ENCODE results near the gene MUL1.

The MUL1 gene, protein sequence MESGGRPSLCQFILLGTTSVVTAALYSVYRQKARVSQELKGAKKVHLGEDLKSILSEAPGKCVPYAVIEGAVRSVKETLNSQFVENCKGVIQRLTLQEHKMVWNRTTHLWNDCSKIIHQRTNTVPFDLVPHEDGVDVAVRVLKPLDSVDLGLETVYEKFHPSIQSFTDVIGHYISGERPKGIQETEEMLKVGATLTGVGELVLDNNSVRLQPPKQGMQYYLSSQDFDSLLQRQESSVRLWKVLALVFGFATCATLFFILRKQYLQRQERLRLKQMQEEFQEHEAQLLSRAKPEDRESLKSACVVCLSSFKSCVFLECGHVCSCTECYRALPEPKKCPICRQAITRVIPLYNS

DNA sequence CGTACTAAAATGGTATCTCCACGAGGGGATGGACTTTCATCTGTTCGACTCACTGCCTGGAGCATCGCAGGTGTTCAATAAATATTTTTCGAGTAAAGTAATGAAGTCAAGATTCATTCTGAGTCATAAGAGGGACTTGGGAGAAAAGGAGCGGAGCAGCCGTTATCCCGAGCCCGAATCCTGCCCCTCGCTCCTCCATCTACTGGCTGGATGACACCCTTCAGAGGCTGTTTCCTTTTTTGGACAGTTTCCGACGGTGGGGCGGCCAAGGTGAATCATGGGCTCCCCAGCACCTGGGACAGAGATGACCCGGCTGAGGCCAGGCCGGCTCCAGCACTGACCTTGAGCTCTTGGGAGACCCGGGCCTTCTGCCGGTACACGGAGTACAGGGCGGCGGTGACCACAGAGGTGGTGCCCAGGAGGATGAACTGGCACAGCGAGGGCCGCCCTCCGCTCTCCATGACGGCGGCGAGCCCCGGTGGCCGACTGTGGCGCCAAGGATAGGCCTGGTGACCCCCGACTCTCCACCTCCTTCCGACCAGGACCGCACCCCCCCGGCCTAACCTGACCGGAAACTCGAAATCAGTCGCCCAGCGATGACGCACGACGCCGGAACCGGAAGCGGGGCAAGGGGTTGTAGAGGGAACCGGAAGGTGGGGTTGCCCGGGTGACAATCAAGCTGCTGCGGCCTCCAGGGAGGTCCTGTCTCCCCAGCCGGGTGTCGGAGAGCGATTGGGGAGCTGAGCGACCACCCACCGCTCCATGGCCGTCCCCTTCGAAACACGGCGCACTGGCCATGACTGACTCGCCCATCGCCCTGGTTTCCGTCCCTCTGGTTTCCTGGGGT, at the start of gene MUL1:
MUL1 (minus strand) TSS at position 588 of the 847 bp plus-strand sequence; CDS start at position 461, 127 bp downstream.
- in situ Hi-C loops (cut with MboI; ENCODE audit: low sequenced_read_pairs), result no loop called here

DNA sequence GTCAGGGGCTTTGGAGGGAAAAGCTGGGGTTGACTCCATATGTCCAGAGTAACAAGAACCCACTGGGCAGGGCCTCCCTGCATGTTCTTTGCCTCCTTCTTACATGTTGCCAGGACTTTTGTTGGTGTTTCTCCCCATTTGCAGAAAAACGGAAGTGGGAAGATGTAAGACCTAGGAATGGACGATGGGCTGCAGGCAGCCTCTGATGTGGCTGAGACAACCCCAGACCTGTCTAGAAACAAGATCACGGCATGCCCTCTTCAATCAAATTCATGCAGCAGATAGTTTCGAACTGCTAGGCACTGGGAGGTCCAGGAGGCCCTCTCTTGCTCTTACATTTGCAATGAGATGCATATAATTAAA, 47.8 kb upstream of the MUL1 start:
- in situ Hi-C loops (cut with MboI; ENCODE audit: low sequenced_read_pairs), result no loop called here

DNA sequence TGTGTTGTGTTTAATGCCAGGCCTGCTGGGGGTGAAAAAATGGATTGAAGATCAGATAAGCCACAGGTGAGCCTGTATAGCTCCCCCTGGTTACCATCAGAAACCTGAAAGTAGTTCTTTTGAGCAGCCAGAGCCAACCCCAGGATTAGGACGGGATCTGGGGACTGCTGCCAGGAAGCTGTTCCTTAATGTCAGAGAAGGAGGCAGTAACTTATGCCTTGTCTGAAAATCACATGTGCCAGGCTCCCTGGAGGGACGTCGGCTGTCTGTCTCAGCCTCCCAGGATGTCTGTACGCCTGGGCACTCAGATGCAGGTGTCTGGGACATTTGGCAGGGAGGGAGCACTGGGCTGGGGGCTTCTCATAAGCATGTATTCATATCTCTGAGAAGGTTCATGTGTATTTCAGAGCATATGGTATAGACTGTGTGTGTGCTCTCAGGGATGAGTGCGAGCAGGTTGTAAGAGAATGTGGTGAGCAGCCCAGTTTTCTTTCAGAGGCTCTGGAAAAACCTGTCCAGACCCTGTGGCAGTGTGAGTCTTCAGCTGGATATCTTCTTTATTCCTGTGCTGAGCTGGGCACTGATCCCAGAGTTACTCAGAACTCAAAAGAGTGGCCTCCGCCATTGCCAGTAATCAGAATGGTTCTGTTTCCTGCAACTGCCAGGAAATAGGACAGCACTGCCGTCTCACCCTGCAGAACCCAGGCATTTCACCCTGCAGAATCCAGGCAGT, 47.2 kb upstream of the MUL1 start:
- in situ Hi-C loops (cut with MboI; ENCODE audit: low sequenced_read_pairs), result no loop called here

DNA sequence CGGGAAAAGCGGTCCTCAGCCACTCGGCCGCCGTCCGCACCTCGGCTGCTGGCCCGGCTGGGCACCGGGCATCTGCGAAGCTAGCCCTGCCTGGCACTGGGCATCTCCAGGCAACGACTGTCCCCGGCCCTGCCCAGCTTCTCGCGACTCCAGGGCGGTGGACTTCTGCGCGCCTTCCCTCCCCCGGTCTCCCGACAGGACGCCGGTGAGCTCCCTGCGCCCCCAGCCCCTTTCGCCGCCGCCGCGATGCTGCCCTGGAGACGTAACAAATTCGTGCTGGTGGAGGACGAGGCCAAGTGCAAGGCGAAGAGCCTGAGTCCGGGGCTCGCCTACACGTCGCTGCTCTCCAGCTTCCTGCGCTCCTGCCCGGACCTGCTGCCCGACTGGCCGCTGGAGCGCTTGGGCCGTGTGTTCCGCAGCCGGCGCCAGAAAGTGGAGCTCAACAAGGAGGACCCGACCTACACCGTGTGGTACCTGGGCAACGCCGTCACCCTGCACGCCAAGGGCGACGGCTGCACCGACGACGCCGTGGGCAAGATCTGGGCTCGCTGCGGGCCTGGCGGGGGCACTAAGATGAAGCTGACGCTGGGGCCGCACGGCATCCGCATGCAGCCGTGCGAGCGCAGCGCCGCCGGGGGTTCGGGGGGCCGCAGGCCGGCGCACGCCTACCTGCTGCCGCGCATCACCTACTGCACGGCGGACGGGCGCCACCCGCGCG, 44.9 kb upstream of the MUL1 start:
- in situ Hi-C loops (cut with MboI; ENCODE audit: low sequenced_read_pairs), result no loop called here

DNA sequence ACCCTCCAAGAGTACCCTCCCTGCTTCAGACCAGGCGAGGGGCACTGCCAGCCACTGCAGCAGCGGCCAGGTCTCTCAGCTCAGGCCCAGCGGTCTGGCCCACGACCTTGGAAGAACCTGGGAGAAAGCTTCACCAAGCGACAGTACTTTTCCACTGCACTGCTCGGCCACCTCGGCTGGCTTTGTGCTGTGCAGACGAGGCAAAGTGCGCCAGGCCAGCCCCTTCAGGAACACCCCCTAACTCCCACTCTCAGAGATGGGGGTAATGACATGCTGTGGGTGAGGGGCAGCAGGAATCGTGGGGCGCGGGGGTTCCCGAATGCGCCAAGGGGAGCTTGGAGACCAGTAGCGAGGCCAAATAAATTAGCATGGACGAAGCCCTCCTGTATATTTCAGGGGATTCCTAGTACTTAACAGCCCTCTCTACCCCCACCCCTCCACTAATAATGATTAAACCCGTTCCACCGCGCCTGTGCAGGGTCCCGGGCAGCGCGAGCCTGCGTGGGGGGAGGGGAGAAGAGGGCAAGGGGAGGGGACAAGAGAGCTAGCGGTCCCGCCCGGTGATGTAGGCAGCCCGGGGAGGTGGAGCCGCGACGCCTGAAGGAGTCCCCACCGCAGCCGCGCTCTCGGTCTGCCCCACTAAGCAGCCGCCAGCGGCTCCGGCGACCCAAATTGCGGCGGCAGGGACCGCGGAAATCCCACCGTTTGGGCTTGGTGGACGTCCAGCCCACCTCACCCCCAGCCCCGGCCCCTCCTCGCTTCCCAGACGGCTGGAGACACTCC, 44.2 kb upstream of the MUL1 start, which contains the start of gene FAM43B:
FAM43B (plus strand) TSS at position 629 of the 783 bp plus-strand sequence. CDS start 401 bp downstream, outside the sequence.
- in situ Hi-C loops (cut with MboI; ENCODE audit: low sequenced_read_pairs), result no loop called here

DNA sequence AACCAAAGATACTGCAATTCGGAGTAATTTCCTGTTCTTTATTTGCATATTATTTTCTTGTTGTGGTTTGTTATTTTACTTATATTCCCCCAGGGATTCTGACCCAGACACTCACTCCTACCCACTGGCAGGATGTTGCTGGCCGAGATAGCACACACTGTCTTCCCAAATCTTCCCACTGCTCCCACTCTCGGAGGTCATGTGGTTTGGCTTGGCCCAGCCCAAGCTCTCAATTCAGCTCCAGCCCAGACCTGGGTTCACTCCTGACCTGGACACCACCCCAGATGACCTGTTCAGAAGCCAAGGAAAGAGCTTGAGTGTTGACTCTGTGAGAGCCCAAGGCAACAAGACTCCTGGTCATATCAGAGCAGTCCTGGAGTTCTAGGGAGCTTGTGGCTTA, 43.2 kb upstream of the MUL1 start:
- in situ Hi-C loops (cut with MboI; ENCODE audit: low sequenced_read_pairs), result no loop called here

DNA sequence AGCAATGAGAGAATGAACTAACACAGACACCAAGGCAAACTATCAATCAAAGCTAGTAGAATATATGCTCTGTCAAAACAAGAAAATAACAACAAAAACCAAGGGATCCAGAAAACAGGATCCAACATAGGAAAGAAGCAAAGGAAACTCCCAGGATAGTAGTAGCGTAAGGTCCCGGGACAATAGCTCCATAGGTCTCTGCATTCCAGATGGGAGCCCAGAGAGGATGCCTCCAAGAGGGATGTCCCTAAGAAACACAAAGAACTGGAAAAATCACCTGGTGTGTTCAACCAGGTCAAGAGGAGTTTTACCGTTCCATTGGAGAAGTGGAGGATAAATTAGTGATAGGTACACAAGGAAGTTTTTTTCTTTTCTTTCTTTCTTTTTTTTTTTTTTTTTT, 38.7 kb upstream of the MUL1 start:
- in situ Hi-C loops (cut with MboI; ENCODE audit: low sequenced_read_pairs), result no loop called here

DNA sequence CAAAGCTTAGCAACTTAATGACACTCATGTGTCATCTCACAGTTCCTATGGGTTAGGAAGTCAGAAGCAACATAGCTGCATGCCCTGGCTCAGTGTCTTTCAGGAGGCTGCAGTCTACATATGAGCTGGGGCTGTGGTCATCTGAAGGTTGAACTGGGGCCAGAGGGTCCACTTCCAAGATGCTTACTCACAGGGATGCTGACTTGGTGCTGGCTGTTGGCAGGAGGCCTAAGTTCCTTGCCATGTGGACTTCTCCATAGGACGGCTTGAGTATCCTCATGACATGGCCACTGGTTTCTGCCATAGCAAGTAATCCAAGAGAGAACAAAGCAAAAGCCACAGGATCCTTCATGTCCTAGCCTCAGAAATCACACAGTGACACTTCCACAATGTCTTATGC, 32.3 kb upstream of the MUL1 start:
- in situ Hi-C loops (cut with MboI; ENCODE audit: low sequenced_read_pairs), result no loop called here

DNA sequence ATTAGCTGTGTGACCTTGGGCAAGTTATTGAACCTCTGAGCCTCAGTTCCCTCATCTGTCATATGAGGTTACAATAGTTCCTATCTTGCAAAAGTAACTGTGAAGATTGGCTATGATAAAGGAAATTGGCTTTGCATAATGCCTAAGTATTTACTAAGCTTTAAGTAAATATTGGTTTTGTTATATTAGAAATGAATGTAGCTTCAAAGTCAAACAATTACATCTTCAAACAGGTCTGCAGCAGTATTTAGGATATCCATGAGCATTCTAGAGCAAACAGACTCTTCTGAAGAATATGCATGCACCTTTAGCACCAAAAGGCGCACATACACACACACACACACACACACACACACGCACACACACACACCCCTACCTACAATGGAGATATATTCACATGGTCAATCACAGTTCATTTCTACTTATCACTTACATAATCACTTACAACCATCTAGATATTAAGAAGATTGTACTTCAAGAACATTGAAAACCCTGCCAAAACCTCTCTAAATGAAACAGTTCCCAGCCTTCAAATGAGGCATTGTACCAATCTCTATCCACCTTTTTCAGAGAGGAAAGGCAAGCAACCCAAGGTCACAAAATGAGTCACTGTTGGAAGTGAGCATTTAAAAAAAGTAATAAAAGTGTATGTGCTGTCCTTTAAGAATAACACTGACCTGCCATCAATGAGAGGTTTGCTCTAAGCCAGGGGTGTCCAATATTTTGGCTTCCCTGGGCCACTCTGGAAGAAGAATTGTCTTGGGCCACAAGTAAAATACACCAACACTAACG, 31.0 kb upstream of the MUL1 start:
- in situ Hi-C loops (cut with MboI; ENCODE audit: low sequenced_read_pairs), result no loop called here

DNA sequence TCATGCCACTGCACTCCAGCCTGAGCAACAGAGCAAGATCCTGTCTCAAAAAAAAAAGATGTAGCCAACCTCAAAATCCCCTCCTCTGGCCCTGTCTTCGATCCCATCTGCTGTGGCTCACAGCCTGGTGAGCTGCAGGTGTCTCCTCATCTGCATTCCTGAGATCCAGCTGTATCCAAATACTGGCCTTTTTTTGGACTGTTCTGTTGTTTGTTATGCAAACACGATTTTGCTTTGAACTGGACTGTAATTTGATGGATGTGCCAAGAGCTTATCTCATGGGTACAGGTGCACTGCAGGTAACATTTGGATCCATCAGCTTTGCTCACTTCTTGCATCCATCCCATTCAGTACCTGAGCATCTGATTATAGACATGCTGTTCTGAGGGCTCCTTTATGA, 30.3 kb upstream of the MUL1 start:
- in situ Hi-C loops (cut with MboI; ENCODE audit: low sequenced_read_pairs), result no loop called here

DNA sequence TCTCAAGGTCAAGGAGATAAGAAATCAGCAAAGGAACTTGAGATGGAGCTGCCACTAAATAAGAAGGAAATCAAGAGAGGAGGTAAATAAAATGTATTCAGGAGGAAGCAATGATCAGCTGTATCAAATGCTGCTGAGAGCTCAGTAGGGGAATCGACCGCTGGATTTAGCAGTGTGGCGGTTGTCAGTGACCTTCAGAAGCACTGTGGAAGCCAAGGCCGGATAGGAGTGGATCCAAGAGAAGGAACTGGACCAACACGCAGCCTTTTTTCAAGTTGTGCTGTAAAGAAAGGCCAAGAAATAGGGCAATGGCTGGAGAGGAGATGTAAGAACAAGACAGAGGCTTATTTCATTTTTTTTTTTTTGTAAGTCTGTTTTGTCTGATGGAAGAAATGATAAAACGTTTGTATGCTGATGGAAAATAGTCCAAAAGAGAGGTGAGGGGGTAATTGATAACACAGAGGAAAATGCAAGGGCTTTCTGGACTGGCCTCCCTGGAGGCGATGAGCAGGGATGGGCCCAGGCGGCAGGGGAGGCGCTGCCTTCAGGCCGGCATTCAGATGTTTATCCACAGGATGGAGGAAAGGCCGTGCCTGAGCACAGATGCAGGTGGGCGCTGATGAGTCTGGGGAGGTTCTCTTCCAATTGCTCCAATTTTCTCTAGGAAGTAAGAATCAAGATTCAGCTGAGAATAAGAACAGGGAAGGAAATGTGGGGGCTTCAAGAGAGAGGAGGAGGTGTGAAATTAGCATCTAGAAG, 26.9 kb upstream of the MUL1 start:
- in situ Hi-C loops (cut with MboI; ENCODE audit: low sequenced_read_pairs), result no loop called here

DNA sequence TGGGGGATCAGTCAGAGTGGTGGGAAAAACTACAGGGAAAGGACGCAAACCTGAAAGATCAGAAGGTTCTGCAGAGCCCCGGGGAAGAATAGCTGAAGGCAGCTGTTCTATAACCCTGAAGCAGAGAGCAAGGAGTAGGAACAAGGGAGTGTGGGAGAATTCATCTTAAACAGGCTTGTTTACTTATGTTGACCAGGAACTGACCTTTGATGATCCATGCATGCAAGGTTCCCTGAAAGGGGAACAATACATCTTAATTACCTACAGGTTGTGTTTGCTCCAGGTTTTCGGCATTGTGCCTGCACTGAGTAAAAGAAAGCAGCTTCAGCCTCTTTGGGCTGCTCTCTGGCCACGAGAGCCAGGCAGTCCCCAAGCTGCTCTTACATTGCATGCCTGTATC, 25.7 kb upstream of the MUL1 start:
- in situ Hi-C loops (cut with MboI; ENCODE audit: low sequenced_read_pairs), result no loop called here

DNA sequence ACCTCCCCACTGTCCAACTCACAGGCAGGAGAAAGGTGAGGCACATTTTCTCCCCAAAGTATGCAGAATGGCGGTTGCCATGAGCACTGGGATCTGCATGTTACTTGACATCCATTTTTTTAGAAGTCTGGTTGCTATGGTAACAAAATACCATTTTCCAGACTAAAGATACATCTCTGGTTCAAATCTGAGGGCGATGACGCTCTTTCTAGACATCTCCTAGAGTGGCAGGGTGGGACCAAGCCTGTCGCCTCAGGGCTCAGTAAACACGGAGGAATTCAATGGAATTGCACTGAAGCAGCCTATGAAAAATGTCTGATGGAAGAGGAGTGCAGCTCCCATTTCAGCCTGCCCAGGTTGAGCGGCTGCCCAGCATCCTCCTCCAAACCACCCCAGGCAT, 22.9 kb upstream of the MUL1 start:
- in situ Hi-C loops (cut with MboI; ENCODE audit: low sequenced_read_pairs), result no loop called here

DNA sequence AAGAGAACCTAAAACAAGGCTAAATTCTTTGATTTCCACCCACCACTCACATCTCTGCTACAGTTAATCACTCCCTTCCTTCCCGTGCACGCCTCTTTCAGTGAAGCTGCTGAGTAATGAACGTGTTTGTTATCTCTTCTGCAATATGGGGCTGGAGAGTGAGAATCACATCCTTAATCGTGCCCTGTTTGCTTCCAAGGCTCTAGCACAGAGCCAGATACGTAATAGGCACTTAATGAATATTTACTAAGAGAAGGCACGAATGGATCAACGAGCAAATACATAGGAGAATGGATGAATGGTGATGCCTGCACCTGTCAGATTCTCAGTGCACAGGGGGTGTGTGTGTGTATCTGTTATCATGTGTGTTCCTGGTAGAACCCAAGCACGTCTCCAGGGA, 22.4 kb upstream of the MUL1 start:
- in situ Hi-C loops (cut with MboI; ENCODE audit: low sequenced_read_pairs), result no loop called here

DNA sequence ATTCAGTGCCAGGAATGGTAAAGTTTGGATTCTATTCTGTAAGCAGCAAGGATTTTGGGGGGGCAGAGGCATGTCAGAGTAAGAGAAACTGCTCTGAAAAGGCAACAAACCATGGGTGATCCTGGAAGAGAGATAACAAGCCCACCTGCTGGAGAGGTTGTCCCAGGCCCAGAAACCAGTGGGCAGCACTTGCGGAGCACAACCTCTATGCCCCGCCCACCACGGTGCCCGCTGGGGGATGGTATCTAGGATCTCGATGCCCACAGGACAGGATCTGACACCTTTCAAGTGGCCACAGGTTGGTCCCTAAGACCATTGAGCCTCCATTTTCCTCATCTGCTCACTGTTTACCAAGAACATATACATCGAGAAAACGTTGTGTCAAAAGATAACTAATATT, 20.3 kb upstream of the MUL1 start:
- in situ Hi-C loops (cut with MboI; ENCODE audit: low sequenced_read_pairs), result loop anchor here (10.0 kb wide), 1 partner anchor 127 kb away; no protein-coding TSS in a partner anchor

DNA sequence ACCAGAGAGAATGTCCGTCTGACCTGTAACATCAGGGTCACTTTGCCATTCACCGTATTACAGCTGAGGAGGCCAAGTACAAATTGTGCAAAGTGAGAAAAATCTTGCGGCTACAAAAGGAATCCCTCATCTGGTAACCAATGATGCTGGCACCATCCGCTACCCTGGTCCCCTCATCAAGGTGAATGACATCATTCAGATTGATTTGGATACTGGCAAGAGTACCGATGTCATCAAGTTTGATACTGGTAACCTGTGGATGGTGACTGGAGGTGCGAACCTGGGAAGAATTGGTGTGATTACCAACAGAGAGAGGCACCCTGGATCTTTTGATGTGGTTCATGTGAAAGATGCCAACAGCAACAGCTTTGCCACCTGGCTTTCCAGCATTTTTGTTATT, 18.3 kb upstream of the MUL1 start:
- in situ Hi-C loops (cut with MboI; ENCODE audit: low sequenced_read_pairs), result loop anchor here (10.0 kb wide), 1 partner anchor 129 kb away; no protein-coding TSS in a partner anchor

DNA sequence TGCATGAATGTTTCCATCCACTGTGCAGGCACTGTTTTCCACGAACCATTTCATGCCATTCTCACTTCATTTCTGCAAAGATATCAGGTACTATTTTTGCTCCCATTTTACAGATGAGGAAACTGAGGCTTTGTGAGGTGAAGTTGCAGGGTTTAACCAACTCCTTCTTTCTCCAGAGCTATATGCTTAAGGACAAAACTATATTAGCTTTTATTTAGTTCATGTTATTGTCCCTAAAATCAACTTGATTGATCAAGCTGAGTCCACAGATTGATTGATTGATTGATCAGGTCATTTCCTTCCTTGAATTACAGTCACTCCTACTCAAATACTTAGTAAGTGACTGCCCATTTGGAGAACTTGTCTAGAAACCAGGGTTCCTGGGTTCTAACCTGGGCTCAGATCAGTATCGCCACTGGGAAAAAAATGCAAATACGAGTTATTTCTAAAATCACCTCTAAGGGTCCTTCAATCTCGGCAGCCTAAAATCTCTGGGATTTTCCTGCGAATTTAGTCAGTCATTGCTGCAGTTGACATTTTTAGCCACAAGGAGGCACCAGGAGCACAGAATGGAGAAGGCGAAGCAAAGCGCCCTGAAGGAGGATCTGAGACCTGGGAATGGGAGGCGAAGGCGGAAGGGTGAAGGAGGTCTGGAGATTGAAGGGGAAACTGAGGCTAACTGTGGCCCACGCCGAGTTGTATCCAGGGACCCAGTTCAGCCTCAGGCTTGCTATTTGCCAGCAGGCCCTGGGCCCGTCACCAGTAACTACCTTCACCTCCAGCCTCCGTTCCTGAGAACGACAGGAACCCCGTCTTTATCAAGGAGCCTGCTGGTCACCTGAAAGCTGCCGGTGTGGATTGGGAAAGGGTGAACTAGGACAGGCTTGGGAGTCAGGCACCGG, 14.3 kb upstream of the MUL1 start:
- in situ Hi-C loops (cut with MboI; ENCODE audit: low sequenced_read_pairs), result loop anchor here (10.0 kb wide), 1 partner anchor 133 kb away; no protein-coding TSS in a partner anchor
